GM19023 (cell line): Measurements from ENCODE around the gene SNX9.

Experiments used
- ATAC-seq: cut with Tn5 transposase; IDR thresholded peaks from one replicate; pipeline ENCODE4 v1.9.1; 2021; ENCODE audit warnings: mild to moderate bottlenecking, moderate library complexity; ENCODE audit not compliant: unreplicated experiment

SNX9 gene

DNA sequence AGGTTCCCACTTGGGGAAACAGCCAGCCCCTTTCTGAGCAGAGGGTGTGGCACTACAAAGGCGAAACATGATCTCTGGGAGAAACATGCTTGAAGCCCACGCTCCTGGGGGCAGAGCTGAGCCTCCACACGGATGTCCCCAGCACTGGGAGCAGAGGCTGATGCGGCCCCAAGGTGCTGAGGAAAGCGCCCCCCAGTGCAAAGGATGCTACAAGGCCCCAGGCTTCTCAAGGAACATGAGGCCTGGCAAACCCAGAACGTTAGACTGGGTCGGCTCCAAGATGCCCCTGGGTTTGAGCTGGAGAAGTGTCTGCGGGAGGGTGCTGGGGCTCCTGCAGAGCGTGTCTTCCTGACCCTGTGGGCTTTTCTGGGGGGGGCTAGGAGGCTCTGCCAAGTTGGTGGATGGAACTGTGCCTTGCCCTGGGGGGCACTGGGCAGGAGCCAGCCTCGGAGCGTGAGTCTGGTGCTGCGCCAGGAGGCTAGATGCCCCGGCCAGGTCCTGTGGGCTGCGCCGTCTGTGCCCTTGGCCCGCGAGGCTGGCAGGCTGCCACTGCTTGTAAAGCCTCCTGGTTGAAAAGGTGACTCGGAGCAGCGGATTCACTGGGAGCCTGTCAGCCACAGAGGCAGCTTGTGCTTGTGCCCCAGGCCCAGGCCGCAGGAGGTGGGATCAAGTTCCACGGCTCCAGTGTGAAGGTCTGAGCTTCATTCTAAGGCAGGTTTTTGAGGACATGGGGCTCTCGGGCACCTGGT, 166.7 kb downstream of the SNX9 start:
- ATAC-seq: no peak

- ATAC-seq: no peak
Measured at GRCh38 chr6:157990321-157991066, 167.4 kb downstream of the SNX9 start.

DNA sequence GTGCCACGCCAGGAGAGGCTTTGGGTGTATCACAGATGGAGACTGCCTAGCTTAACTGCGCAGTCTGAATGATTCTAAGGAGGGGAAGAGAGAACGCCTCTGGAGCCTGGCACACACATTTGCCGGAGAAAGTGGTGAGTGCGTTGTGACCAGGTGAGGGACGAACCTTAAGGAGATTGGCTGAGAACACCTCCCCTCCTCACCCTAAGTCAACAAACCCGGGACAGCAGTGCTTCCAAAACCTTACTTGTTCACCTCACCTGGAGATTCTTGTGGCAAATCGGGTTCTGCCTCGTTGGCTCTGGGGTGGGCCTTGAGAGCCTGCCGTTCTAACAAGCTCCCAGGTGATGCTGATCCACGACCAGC, 168.0 kb downstream of the SNX9 start:
- ATAC-seq: no peak

GRCh38 chr6:157993076-157993475, 170.0 kb downstream of the SNX9 start:
- ATAC-seq: no peak

DNA sequence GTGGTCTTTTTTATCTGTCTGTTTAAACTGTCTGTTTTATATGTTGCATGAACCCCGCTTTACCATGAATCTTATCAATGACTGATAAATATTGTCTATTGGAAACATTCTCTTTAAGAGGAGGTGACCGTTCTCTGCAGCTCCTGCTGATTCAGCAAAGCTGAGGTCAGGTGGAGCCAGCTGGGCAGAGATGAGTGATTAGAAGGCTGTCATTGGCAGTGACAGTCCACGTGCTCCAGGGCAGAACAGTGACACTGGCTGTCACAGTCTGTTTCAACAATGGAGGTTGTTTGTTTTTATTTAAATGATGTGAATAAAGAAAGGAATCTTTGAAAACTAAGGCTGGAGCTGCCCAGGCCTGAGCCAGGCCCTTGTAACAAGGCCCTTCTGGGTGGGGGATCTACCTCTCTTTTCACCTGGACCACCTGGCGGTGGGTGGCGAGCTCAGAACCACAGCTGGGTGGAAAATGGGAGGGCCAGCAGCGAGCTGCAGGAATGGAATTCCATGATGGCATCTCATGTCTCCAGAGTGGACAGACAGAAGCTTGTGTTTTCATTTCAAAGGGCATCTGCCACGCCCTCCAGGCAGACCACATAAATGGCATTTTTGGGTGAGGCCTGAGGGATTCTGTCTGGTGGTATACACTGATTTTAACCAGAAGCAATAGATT, 171.2 kb downstream of the SNX9 start:
- no peak for ATAC-seq
